Keratinocyte (primary cell): ENCODE measurements around the gene ME2. TPM values are rescaled to one million over a fixed set of nuclear protein-coding genes. Genes with fewer than 3 reads are reported as not detected.
A peak's percentile ranks its signal among the peaks of the same experiment; 100 is the strongest.

ENCODE experiments used
- DNase-seq: peaks from one replicate; pipeline ENCODE4 v3.0.0-alpha.2; 2011; ENCODE audit warnings: low read depth, missing footprints, low spot score
- FAIRE-seq: peaks from 2 replicates; lab custom pipeline; 2011; peaks lifted over from hg19 to GRCh38; lab: Jason Lieb, UNC
- H2AFZ ChIP-seq: 2 replicates; pipeline ENCODE4 v1.6.0; 2012; ENCODE audit warnings: low read length, control low read depth, inconsistent platforms; ENCODE audit not compliant: control insufficient read depth
- H3K27ac ChIP-seq: 2 replicates; pipeline ENCODE4 v1.5.1; 2011; ENCODE audit warnings: low read length; ENCODE audit not compliant: control insufficient read depth, insufficient read depth
- H3K27me3 ChIP-seq: 3 replicates; pipeline ENCODE4 v1.6.0; 2011; ENCODE audit warnings: low read length; ENCODE audit not compliant: control insufficient read depth, insufficient read depth; ENCODE audit errors: extremely low read depth
- H3K36me3 ChIP-seq, 2 experiments: 2 replicates in 1 of 2; 3 replicates in 1 of 2; pipeline ENCODE4 v1.5.1; 2011; ENCODE audit warnings: low read length in 2 of 2, mild to moderate bottlenecking in 1 of 2; ENCODE audit not compliant: control insufficient read depth in 2 of 2, insufficient read depth in 2 of 2; ENCODE audit errors: extremely low read depth in 1 of 2
- H3K4me1 ChIP-seq: 3 replicates; pipeline ENCODE4 v1.5.1; 2011; ENCODE audit warnings: low read length; ENCODE audit not compliant: control insufficient read depth, insufficient read depth; ENCODE audit errors: extremely low read depth
- H3K4me2 ChIP-seq: 3 replicates; pipeline ENCODE4 v1.6.0; 2011; ENCODE audit warnings: low read depth, low read length; ENCODE audit not compliant: control insufficient read depth, insufficient read depth; ENCODE audit errors: extremely low read depth
- H3K4me3 ChIP-seq, 3 experiments: fragments of 200-600 bp in 1 of 3; sonication (generic) in 1 of 3; 2 replicates in 2 of 3; 3 replicates in 1 of 3; pipeline ENCODE4 v1.5.1; 2011 to 2016; ENCODE audit warnings: low read length in 3 of 3, mild to moderate bottlenecking in 3 of 3, control low read depth in 2 of 3, inconsistent platforms in 1 of 3, low read depth in 1 of 3, mixed read lengths in 1 of 3, mixed run types in 1 of 3, moderate library complexity in 1 of 3; ENCODE audit not compliant: control insufficient read depth in 2 of 3, insufficient read depth in 2 of 3; ENCODE audit errors: extremely low read depth in 1 of 3
- H3K79me2 ChIP-seq: 2 replicates; pipeline ENCODE4 v1.6.0; 2012; ENCODE audit warnings: low read length; ENCODE audit not compliant: control insufficient read depth, insufficient read depth
- H3K9ac ChIP-seq: 3 replicates; pipeline ENCODE4 v1.6.0; 2011; ENCODE audit warnings: low read length; ENCODE audit not compliant: control insufficient read depth, insufficient read depth; ENCODE audit errors: extremely low read depth
- H3K9me1 ChIP-seq: 3 replicates; pipeline ENCODE4 v1.6.0; 2011; ENCODE audit warnings: low read length; ENCODE audit not compliant: control insufficient read depth, insufficient read depth; ENCODE audit errors: extremely low read depth
- H3K9me3 ChIP-seq: 2 replicates; pipeline ENCODE4 v1.5.1; 2012; ENCODE audit warnings: low read depth, low read length; ENCODE audit not compliant: control insufficient read depth
- H4K20me1 ChIP-seq: 3 replicates; pipeline ENCODE4 v1.6.0; 2011; ENCODE audit warnings: low read length; ENCODE audit not compliant: control insufficient read depth, insufficient read depth; ENCODE audit errors: extremely low read depth
- CTCF ChIP-seq, 3 experiments: IDR thresholded peaks in 1 of 3; conservative IDR thresholded peaks in 1 of 3; optimal IDR thresholded peaks in 1 of 3; 2 replicates in 2 of 3; 3 replicates in 1 of 3; pipeline versions ENCODE3 to v1.5.1; 2011; ENCODE audit warnings: low read length in 3 of 3, mild to moderate bottlenecking in 3 of 3, moderate library complexity in 2 of 3, control low read depth in 1 of 3, inconsistent platforms in 1 of 3; ENCODE audit not compliant: insufficient read depth in 2 of 3; ENCODE audit errors: extremely low read depth in 1 of 3
- EZH2 ChIP-seq: IDR thresholded peaks from one replicate; pipeline ENCODE4 v1.6.1; 2012; ENCODE audit warnings: inconsistent platforms, mild to moderate bottlenecking, low read length, moderate library complexity
- dilution Hi-C: fragments of 300-500 bp; cut with MboI; formaldehyde crosslinking; loops from one replicate; pipeline ENCODE4 v1.7.0; 2020; ENCODE audit warnings: low sequenced_read_pairs; ENCODE audit not compliant: extremely low pct_ligation_motif_present
- polyA plus RNA-seq, 5 experiments: library from polyadenylated mRNA; depleted of rRNA in 3 of 5; stranded (reverse) in 3 of 5; stranded (forward) in 1 of 5; unstranded in 1 of 5; fragments of >200 nt; gene quantifications; 1 replicate in 1 of 5; 2 replicates in 3 of 5; 3 replicates in 1 of 5; pipeline versions ENCODE4 v1.2.1 to v1.2.3, GENCODE V29; 2011 to 2012; ENCODE audit warnings: missing spikeins in 2 of 5, low read depth in 1 of 5, low replicate concordance in 1 of 5

ME2 gene
- polyA plus RNA-seq, 1 donor (not counting 4 experiments of a cell fraction or from before 2014, with no cell fraction given) = 72.0 TPM

GRCh38 chr18:50870138-50870845 is 8.6 kb upstream of the ME2 start:
- no peaks in the 10 kb centered on the region for H3K36me3 ChIP-seq
- no peaks in the 10 kb centered on the region for H3K79me2 ChIP-seq
- no peak overlapping the region for H3K9ac ChIP-seq
- peak; percentile 79 for FAIRE-seq
- dilution Hi-C loops = no loop called here
- H2AFZ ChIP-seq = no peak overlapping the region
- peak; percentile 91 for DNase-seq
- H3K4me2 ChIP-seq = peak overlapping the region; percentile 61
- H3K4me3 ChIP-seq = no peak overlapping the region
- H3K27ac ChIP-seq = peak overlapping the region; percentile 74
- TF ChIP-seq EZH2 (no peak), CTCF (optimal IDR thresholded peaks at IDR 0.05 in 1 of 3, IDR thresholded peaks at IDR 0.05 in 1 of 3, conservative IDR thresholded peaks at IDR 0.05 in 1 of 3; ENCODE audit: extremely low read depth in 1 of 3, insufficient read depth in 2 of 3, low read length in 3 of 3) (no peak)
- no peaks in the 10 kb centered on the region for H4K20me1 ChIP-seq
- no peaks in the 10 kb centered on the region for H3K9me1 ChIP-seq
- H3K9me3 ChIP-seq = no peaks in the 10 kb centered on the region
- peaks cover 24% of the 10 kb centered on the region for H3K4me1 ChIP-seq
- H3K27me3 ChIP-seq = no peaks in the 10 kb centered on the region

- H3K27me3 ChIP-seq = no peaks in the 10 kb centered on the region
- H3K4me1 ChIP-seq = peaks cover 24% of the 10 kb centered on the region
- TF ChIP-seq EZH2 = no peak
- TF ChIP-seq CTCF (optimal IDR thresholded peaks at IDR 0.05 in 1 of 3, IDR thresholded peaks at IDR 0.05 in 1 of 3, conservative IDR thresholded peaks at IDR 0.05 in 1 of 3; ENCODE audit: extremely low read depth in 1 of 3, insufficient read depth in 2 of 3, low read length in 3 of 3) = no peak
- DNase-seq (no peak), FAIRE-seq (no peak)
- H2AFZ ChIP-seq = no peak overlapping the region
- H3K9me1 ChIP-seq = no peaks in the 10 kb centered on the region
- dilution Hi-C loops = no loop called here
- no peaks in the 10 kb centered on the region for H3K79me2 ChIP-seq
- H3K4me3 ChIP-seq = no peak overlapping the region
- no peaks in the 10 kb centered on the region for H4K20me1 ChIP-seq
- H3K9me3 ChIP-seq = no peaks in the 10 kb centered on the region
- no peak overlapping the region for H3K4me2 ChIP-seq
- H3K9ac ChIP-seq = no peak overlapping the region
- H3K27ac ChIP-seq = no peak overlapping the region
- H3K36me3 ChIP-seq = no peaks in the 10 kb centered on the region
Measured at GRCh38 chr18:50871846-50872245, 7.1 kb upstream of the ME2 start.
